Vagina (tissue), 2 donors: ENCODE data around the gene TPGS1. TPM values are rescaled to one million over a fixed set of nuclear protein-coding genes. Genes with fewer than 3 reads are reported as not detected.

ENCODE experiments used
- DNase-seq, 2 donors: peaks; one replicate each; pipeline ENCODE4 v3.0.0-alpha.2; 2017; ENCODE audit errors: extremely low spot score in 2 of 2
- H3K27ac ChIP-seq: fragments of 200-600 bp; sonication (generic); one replicate; pipeline ENCODE4 v1.5.1; 2019
- H3K27me3 ChIP-seq: fragments of 200-600 bp; sonication (generic); one replicate; pipeline ENCODE4 v1.5.1; 2019
- H3K36me3 ChIP-seq, 2 donors: fragments of 200-600 bp; sonication (generic); one replicate each; pipeline ENCODE4 v1.5.1; 2017 to 2019
- H3K4me1 ChIP-seq: fragments of 200-600 bp; sonication (generic); one replicate; pipeline ENCODE4 v1.5.1; 2019
- H3K4me3 ChIP-seq, 2 donors: fragments of 200-600 bp; sonication (generic); 1 replicate in 1 of 2; 2 replicates in 1 of 2; pipeline ENCODE4 v1.5.1; 2016 to 2019
- H3K9me3 ChIP-seq: fragments of 200-600 bp; sonication (generic); one replicate; pipeline ENCODE4 v1.5.1; 2019
- CTCF ChIP-seq, 3 experiments: fragments of 450-650 bp in 2 of 3; fragments of 200-600 bp in 1 of 3; sonication (generic) in 1 of 3; IDR thresholded peaks; one replicate each; pipeline ENCODE4 v1.5.1; 2017 to 2019; ENCODE audit warnings: antibody characterized with exemption in 3 of 3, mild to moderate bottlenecking in 2 of 3, moderate library complexity in 2 of 3
- POLR2A ChIP-seq, 2 donors: fragments of 450-650 bp; IDR thresholded peaks; one replicate each; pipeline ENCODE4 v1.6.1; 2017; ENCODE audit warnings: antibody characterized with exemption in 2 of 2, mild to moderate bottlenecking in 2 of 2, moderate library complexity in 2 of 2
- POLR2AphosphoS5 ChIP-seq, 2 donors: sonication (generic); formaldehyde crosslinking; IDR thresholded peaks; one replicate each; pipeline ENCODE4 v1.9.0; 2017; ENCODE audit warnings: antibody characterized with exemption in 2 of 2, mild to moderate bottlenecking in 2 of 2, low read depth in 1 of 2; ENCODE audit not compliant: insufficient read depth in 1 of 2
- intact Hi-C: fragments of 100-400 bp; cut with DNase I; formaldehyde crosslinking; loops from one replicate; pipeline ENCODE4 v1.15.1; 2023
- total RNA-seq: library from RNA; depleted of rRNA; stranded (reverse); fragments of >200 nt; gene quantifications from one replicate; pipeline ENCODE4 v1.2.3, GENCODE V29; 2016

Gene TPGS1
- total RNA-seq, 1 donor from 2014 or later, result 39.5 TPM

- intact Hi-C loops, result no loop called here
These were observed 22.8 kb upstream of the TPGS1 start for GRCh38 chr19:484494-484893.

DNA sequence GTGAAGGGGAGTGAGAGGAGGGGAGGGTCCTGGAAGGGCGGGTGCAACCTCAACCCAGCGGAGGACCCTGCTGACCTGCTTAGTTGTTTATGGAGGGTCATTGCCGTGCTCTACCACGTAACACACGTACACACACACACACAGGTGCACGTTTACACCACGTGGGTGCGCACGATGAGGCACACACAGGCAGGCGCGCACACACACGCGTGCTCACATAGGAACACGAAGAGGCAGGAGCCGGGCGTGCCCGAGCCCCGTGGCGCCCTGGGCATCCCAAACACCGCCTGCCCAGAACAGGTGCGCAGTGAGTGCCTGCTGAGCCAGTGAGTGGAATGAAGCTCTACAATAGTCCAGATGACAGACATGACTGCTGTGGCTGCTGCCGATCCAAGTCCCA, 22.2 kb upstream of the TPGS1 start:
- H3K27me3 ChIP-seq, result no peaks in the 10 kb centered on the region
- H3K36me3 ChIP-seq, result no peaks in the 10 kb centered on the region
- no peak for DNase-seq
- TF ChIP-seq POLR2A (IDR thresholded peaks at IDR 0.05), result no peak
- no peak for TF ChIP-seq POLR2AphosphoS5 (IDR thresholded peaks at IDR 0.05; ENCODE audit: insufficient read depth in 1 of 2, low read depth in 1 of 2)
- no peak for TF ChIP-seq CTCF (IDR thresholded peaks at IDR 0.05)
- H3K9me3 ChIP-seq, result no peaks in the 10 kb centered on the region
- peaks cover 18% of the 10 kb centered on the region for H3K4me1 ChIP-seq
- no peak overlapping the region for H3K4me3 ChIP-seq
- intact Hi-C loops, result no loop called here
- H3K27ac ChIP-seq, result no peak overlapping the region

More at GRCh38 chr19:484494-484893, 22.8 kb upstream of the TPGS1 start:
- Histone ChIP-seq H3K27ac (no peak overlapping the region), H3K36me3 (no peaks in the 10 kb centered on the region), H3K4me3 (no peak overlapping the region), H3K4me1 (peaks cover 14% of the 10 kb centered on the region), H3K9me3 (no peaks in the 10 kb centered on the region), H3K27me3 (no peaks in the 10 kb centered on the region)
- TF ChIP-seq POLR2A (IDR thresholded peaks at IDR 0.05), result no peak
- TF ChIP-seq CTCF (IDR thresholded peaks at IDR 0.05), result no peak
- TF ChIP-seq POLR2AphosphoS5 (IDR thresholded peaks at IDR 0.05; ENCODE audit: insufficient read depth in 1 of 2, low read depth in 1 of 2), result no peak
- DNase-seq, result no peak

GRCh38 chr19:485583-486236, 21.6 kb upstream of the TPGS1 start:
- no peaks in the 10 kb centered on the region for H3K27me3 ChIP-seq
- TF ChIP-seq POLR2AphosphoS5 (IDR thresholded peaks at IDR 0.05; ENCODE audit: insufficient read depth in 1 of 2, low read depth in 1 of 2), result peak in 1 of 2 donors; percentile 82
- no peak for TF ChIP-seq CTCF (IDR thresholded peaks at IDR 0.05)
- TF ChIP-seq POLR2A (IDR thresholded peaks at IDR 0.05), result no peak
- no peak for DNase-seq
- H3K36me3 ChIP-seq, result no peaks in the 10 kb centered on the region
- H3K4me3 ChIP-seq, result no peak overlapping the region
- no peaks in the 10 kb centered on the region for H3K9me3 ChIP-seq
- H3K4me1 ChIP-seq, result peaks cover 18% of the 10 kb centered on the region
- peak overlapping the region; percentile 36 for H3K27ac ChIP-seq
- intact Hi-C loops, result no loop called here

DNA sequence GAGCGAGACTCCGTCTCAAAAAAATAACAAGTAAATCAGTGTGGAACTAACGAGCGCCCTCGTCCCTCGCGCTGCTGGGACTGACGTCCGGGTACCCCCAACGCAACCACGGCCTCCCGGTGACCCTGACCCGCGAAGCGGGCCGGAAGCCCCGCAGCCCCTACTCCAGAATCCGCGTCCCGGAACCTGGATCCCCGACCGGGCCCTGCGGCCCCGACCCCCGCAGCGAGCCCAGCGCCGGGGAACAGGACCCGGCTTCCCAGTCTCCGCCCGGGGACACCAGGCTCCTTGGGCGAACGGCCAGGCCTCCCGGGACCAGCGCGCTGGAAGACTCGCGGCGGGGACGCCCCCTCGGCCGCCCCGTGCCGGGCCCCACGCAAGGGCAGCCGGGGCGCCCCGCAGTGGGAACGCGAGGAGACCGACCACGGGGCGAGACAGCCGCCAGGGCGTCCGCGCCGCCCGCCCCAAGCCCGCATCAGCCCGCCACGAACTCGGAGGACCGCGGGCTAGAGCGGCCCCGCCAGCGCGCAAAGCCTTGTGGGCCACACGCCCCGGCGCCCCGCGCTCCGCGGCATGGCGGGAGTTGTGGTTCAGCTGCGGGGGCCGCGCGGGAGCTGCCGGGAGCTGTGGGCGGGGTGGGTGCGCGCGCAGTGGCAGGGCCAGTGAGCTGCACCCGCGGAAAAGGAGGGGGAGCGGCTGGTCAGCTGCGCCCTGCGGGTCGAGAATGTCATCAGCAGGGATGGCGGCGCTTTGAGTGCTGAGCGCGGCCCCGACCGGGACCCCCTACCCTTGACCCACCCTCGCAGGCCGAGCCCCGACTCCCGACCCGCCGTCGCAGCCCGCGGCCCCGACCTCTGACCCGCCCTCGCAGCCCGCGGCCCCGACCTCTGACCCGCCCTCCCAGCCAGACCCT, 18.5 kb upstream of the TPGS1 start:
- peak overlapping the region; percentile 77 to 95 for H3K4me3 ChIP-seq
- peaks cover 18% of the 10 kb centered on the region for H3K4me1 ChIP-seq
- H3K27ac ChIP-seq, result peak overlapping the region; percentile 91
- H3K27me3 ChIP-seq, result no peaks in the 10 kb centered on the region
- DNase-seq, result no peak
- no peaks in the 10 kb centered on the region for H3K36me3 ChIP-seq
- intact Hi-C loops, result no loop called here
- peak in 1 of 3 experiments; percentile 11 for TF ChIP-seq CTCF (IDR thresholded peaks at IDR 0.05)
- TF ChIP-seq POLR2A (IDR thresholded peaks at IDR 0.05), result peak in 1 of 2 donors; percentile 72
- TF ChIP-seq POLR2AphosphoS5 (IDR thresholded peaks at IDR 0.05; ENCODE audit: insufficient read depth in 1 of 2, low read depth in 1 of 2), result peak; percentile 46 to 53
- H3K9me3 ChIP-seq, result no peaks in the 10 kb centered on the region
